ENCODE measurements around the gene TIPARP.

The TIPARP gene

GRCh38 chr3:156674046-156674910 lies at the start of gene TIPARP:
TIPARP (plus strand) TSS chr3:156674590; CDS start chr3:156677698, 3,108 bp downstream.
- peak; percentile 98 for DNase-seq (ENCODE audit: low read depth)

GRCh38 chr3:156626104-156626503 lies 48.3 kb upstream of the TIPARP start:
- DNase-seq (ENCODE audit: low read depth), result no peak

- no peak for DNase-seq (ENCODE audit: low read depth)
Measured at GRCh38 chr3:156627946-156628569, 46.3 kb upstream of the TIPARP start.

- DNase-seq (ENCODE audit: low read depth), result no peak
Measured at GRCh38 chr3:156628836-156629618, 45.4 kb upstream of the TIPARP start.

- peak; percentile 62 for DNase-seq (ENCODE audit: low read depth)
Measured at GRCh38 chr3:156630081-156630772, 44.2 kb upstream of the TIPARP start.

- DNase-seq (ENCODE audit: low read depth), result no peak
Measured at GRCh38 chr3:156630773-156631093, 43.7 kb upstream of the TIPARP start.

- DNase-seq (ENCODE audit: low read depth), result no peak
Measured at GRCh38 chr3:156631323-156631722, 43.1 kb upstream of the TIPARP start.

GRCh38 chr3:156632601-156633000 lies 41.8 kb upstream of the TIPARP start:
- no peak for DNase-seq (ENCODE audit: low read depth)

GRCh38 chr3:156633335-156633734 lies 41.1 kb upstream of the TIPARP start:
- DNase-seq (ENCODE audit: low read depth), result peak; percentile 93

- no peak for DNase-seq (ENCODE audit: low read depth)
Measured at GRCh38 chr3:156635034-156635433, 39.4 kb upstream of the TIPARP start.

- DNase-seq (ENCODE audit: low read depth), result no peak
Measured at GRCh38 chr3:156635973-156636372, 38.4 kb upstream of the TIPARP start.

- no peak for DNase-seq (ENCODE audit: low read depth)
Measured at GRCh38 chr3:156637480-156638022, 36.8 kb upstream of the TIPARP start.

- DNase-seq (ENCODE audit: low read depth), result no peak
Measured at GRCh38 chr3:156638271-156638670, 36.1 kb upstream of the TIPARP start.

- DNase-seq (ENCODE audit: low read depth), result no peak
Measured at GRCh38 chr3:156639414-156640023, 34.9 kb upstream of the TIPARP start.

GRCh38 chr3:156641618-156641975 lies 32.8 kb upstream of the TIPARP start:
- DNase-seq (ENCODE audit: low read depth), result no peak

- DNase-seq (ENCODE audit: low read depth), result no peak
Measured at GRCh38 chr3:156642750-156643728, 31.4 kb upstream of the TIPARP start.

GRCh38 chr3:156643729-156644389 lies 30.5 kb upstream of the TIPARP start:
- no peak for DNase-seq (ENCODE audit: low read depth)

- DNase-seq (ENCODE audit: low read depth), result no peak
Measured at GRCh38 chr3:156644958-156645357, 29.4 kb upstream of the TIPARP start.

- no peak for DNase-seq (ENCODE audit: low read depth)
Measured at GRCh38 chr3:156646958-156647357, 27.4 kb upstream of the TIPARP start.

GRCh38 chr3:156648086-156648485 lies 26.3 kb upstream of the TIPARP start:
- DNase-seq (ENCODE audit: low read depth), result peak; percentile 79

Measured in EH (cell line).